ENCODE measurements around the gene MREG. TPM values are rescaled to one million over a fixed set of nuclear protein-coding genes. Genes with fewer than 3 reads are reported as not detected.

MREG gene
- total and polyA plus RNA-seq, 3 donors from 2014 or later = 3.0 to 5.2 (median 4.3) TPM

GRCh38 chr2:216055680-216056079 lies 42.3 kb upstream of the MREG start:
- Histone ChIP-seq H3K4me3 (no peak overlapping the region), H3K27ac (no peak overlapping the region), H3K27me3 (no peaks in the 10 kb centered on the region), H3K4me1 (no peaks in the 10 kb centered on the region), H3K9me3 (no peaks in the 10 kb centered on the region), H3K36me3 (ENCODE audit: low read depth, missing control alignments) (no peaks in the 10 kb centered on the region)
- 86 to 90% methylated on average over 4 of the region's 4 CpGs for WGBS, 2 donors
- intact Hi-C loops (cut with DNase I; ENCODE audit: low total_unique reads) = no loop called here
- DNase-seq = no peak
- TF ChIP-seq CTCF (IDR thresholded peaks at IDR 0.05) = no peak
- TF ChIP-seq POLR2A (IDR thresholded peaks at IDR 0.05) = no peak

- Histone ChIP-seq H3K4me1 (no peaks in the 10 kb centered on the region), H3K36me3 (ENCODE audit: low read depth, missing control alignments) (no peaks in the 10 kb centered on the region), H3K4me3 (no peak overlapping the region), H3K27me3 (no peaks in the 10 kb centered on the region), H3K9me3 (no peaks in the 10 kb centered on the region), H3K27ac (no peak overlapping the region)
- TF ChIP-seq POLR2A (IDR thresholded peaks at IDR 0.05) = no peak
- TF ChIP-seq CTCF (IDR thresholded peaks at IDR 0.05) = no peak
- no peak for DNase-seq
- WGBS, 2 donors = 93 to 100% methylated on average over 2 of the region's 2 CpGs
- intact Hi-C loops (cut with DNase I; ENCODE audit: low total_unique reads) = no loop called here
Observed at GRCh38 chr2:216052420-216052819, 39.1 kb upstream of the MREG start.

- TF ChIP-seq CTCF (IDR thresholded peaks at IDR 0.05) (no peak), POLR2A (IDR thresholded peaks at IDR 0.05) (no peak)
- intact Hi-C loops (cut with DNase I; ENCODE audit: low total_unique reads) = no loop called here
- no peaks in the 10 kb centered on the region for H3K27me3 ChIP-seq
- no peaks in the 10 kb centered on the region for H3K9me3 ChIP-seq
- no peaks in the 10 kb centered on the region for H3K4me1 ChIP-seq
- 90 to 93% methylated on average over 3 of the region's 3 CpGs for WGBS, 2 donors
- DNase-seq = no peak
- no peak overlapping the region for H3K27ac ChIP-seq
- H3K36me3 ChIP-seq (ENCODE audit: low read depth, missing control alignments) = no peaks in the 10 kb centered on the region
- no peak overlapping the region for H3K4me3 ChIP-seq
Observed at GRCh38 chr2:216051350-216051749, 38.0 kb upstream of the MREG start.

- Histone ChIP-seq H3K27me3 (no peaks in the 10 kb centered on the region), H3K27ac (no peak overlapping the region), H3K36me3 (ENCODE audit: low read depth, missing control alignments) (no peaks in the 10 kb centered on the region), H3K4me1 (no peaks in the 10 kb centered on the region), H3K4me3 (no peak overlapping the region), H3K9me3 (no peaks in the 10 kb centered on the region)
- WGBS, 2 donors = 88 to 93% methylated on average over 2 of the region's 2 CpGs
- no peak for TF ChIP-seq POLR2A (IDR thresholded peaks at IDR 0.05)
- no peak for TF ChIP-seq CTCF (IDR thresholded peaks at IDR 0.05)
- intact Hi-C loops (cut with DNase I; ENCODE audit: low total_unique reads) = no loop called here
- DNase-seq = no peak
Observed at GRCh38 chr2:216049452-216049851, 36.1 kb upstream of the MREG start.

GRCh38 chr2:216047397-216047796 lies 34.0 kb upstream of the MREG start:
- Histone ChIP-seq H3K27ac (no peak overlapping the region), H3K36me3 (ENCODE audit: low read depth, missing control alignments) (no peaks in the 10 kb centered on the region), H3K27me3 (no peaks in the 10 kb centered on the region), H3K4me3 (no peak overlapping the region), H3K9me3 (no peaks in the 10 kb centered on the region), H3K4me1 (no peaks in the 10 kb centered on the region)
- WGBS, 2 donors = 76 to 77% methylated on average over 2 of the region's 2 CpGs
- no peak for DNase-seq
- intact Hi-C loops (cut with DNase I; ENCODE audit: low total_unique reads) = no loop called here
- TF ChIP-seq POLR2A (IDR thresholded peaks at IDR 0.05) (no peak), CTCF (IDR thresholded peaks at IDR 0.05) (no peak)

Measured in testis (tissue), 3 donors.